DMS53 treated with DMSO at 0.1 percent for 48 hours (cell line): ENCODE results near the gene RGSL1.

ENCODE experiments used
- DNase-seq: peaks from one replicate; lab custom pipeline; 2025; ENCODE audit not compliant: unreplicated experiment; lab: John Stamatoyannopoulos, UW

Gene RGSL1

GRCh38 chr1:182587666-182588499, 137.9 kb downstream of the RGSL1 start:
- DNase-seq = no peak

GRCh38 chr1:182588500-182589396, 138.8 kb downstream of the RGSL1 start, which contains the start of gene RNASEL:
TSS of gene RNASEL (minus strand) at chr1:182589256. CDS start at chr1:182586806, 2,450 bp downstream.
- peak; percentile 37 for DNase-seq

GRCh38 chr1:182589520-182589919, 139.6 kb downstream of the RGSL1 start:
- no peak for DNase-seq

GRCh38 chr1:182589931-182590330, 140.0 kb downstream of the RGSL1 start:
- no peak for DNase-seq

- DNase-seq = peak; percentile 70
These were observed 145.8 kb downstream of the RGSL1 start for GRCh38 chr1:182595641-182596240.

GRCh38 chr1:182596934-182597333, 147.0 kb downstream of the RGSL1 start:
- DNase-seq = no peak

- no peak for DNase-seq
These were observed 148.3 kb downstream of the RGSL1 start for GRCh38 chr1:182598296-182598695.

- no peak for DNase-seq
These were observed 149.4 kb downstream of the RGSL1 start for GRCh38 chr1:182599339-182599738.

- DNase-seq = no peak
These were observed 150.2 kb downstream of the RGSL1 start for GRCh38 chr1:182600036-182600713.

GRCh38 chr1:182600745-182601415, 150.9 kb downstream of the RGSL1 start:
- DNase-seq = no peak

- DNase-seq = peak; percentile 85
These were observed 151.5 kb downstream of the RGSL1 start for GRCh38 chr1:182601416-182601786.

GRCh38 chr1:182601913-182602312, 152.0 kb downstream of the RGSL1 start:
- DNase-seq = no peak

- no peak for DNase-seq
These were observed 153.1 kb downstream of the RGSL1 start for GRCh38 chr1:182602935-182603645.

GRCh38 chr1:182603646-182604174, 153.8 kb downstream of the RGSL1 start:
- peak; percentile 24 for DNase-seq

GRCh38 chr1:182604175-182605164, 154.5 kb downstream of the RGSL1 start, which contains the start of gene RGS16:
TSS of gene RGS16 (minus strand) at chr1:182604389. CDS start at chr1:182604259, 130 bp downstream.
- DNase-seq = peak; percentile 88

GRCh38 chr1:182607566-182607965, 157.6 kb downstream of the RGSL1 start:
- DNase-seq = no peak

GRCh38 chr1:182608236-182608635, 158.3 kb downstream of the RGSL1 start:
- DNase-seq = no peak
